ENCODE results near the gene COL15A1.

COL15A1 gene

GRCh38 chr9:98942906-98943681, 613 bp upstream of the COL15A1 start:
- TF ChIP-seq, protein P1, sequence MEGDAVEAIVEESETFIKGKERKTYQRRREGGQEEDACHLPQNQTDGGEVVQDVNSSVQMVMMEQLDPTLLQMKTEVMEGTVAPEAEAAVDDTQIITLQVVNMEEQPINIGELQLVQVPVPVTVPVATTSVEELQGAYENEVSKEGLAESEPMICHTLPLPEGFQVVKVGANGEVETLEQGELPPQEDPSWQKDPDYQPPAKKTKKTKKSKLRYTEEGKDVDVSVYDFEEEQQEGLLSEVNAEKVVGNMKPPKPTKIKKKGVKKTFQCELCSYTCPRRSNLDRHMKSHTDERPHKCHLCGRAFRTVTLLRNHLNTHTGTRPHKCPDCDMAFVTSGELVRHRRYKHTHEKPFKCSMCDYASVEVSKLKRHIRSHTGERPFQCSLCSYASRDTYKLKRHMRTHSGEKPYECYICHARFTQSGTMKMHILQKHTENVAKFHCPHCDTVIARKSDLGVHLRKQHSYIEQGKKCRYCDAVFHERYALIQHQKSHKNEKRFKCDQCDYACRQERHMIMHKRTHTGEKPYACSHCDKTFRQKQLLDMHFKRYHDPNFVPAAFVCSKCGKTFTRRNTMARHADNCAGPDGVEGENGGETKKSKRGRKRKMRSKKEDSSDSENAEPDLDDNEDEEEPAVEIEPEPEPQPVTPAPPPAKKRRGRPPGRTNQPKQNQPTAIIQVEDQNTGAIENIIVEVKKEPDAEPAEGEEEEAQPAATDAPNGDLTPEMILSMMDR (IDR thresholded peaks at IDR 0.05; ENCODE audit: borderline replicate concordance, insufficient read depth, low read depth, low read length), result no peak
- no peak overlapping the region for H3K4me3 ChIP-seq (ENCODE audit: low read depth, low read length)

GRCh38 chr9:98944057-98944733, 488 bp downstream of the COL15A1 start:
- TF ChIP-seq, protein P1 (IDR thresholded peaks at IDR 0.05; ENCODE audit: borderline replicate concordance, insufficient read depth, low read depth, low read length), result no peak
- no peak overlapping the region for H3K4me3 ChIP-seq (ENCODE audit: low read depth, low read length)

DNA sequence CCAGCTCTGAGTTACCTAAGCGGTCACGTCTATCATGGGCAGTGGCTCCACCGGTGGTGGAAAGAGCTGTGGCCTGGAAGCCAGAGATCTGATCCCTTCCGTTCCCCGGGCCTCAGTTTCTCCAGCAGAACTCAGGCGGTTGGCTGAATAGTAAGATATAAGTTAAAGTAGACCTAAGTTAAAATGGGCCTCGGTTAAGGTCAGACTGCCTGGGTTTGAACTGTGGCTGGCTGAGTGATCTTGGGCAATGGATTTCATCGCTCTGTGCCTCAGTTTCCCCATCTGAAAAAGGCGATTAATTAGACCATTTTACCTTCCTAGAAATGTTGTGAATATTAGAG, 997 bp downstream of the COL15A1 start:
- TF ChIP-seq, protein P1 (IDR thresholded peaks at IDR 0.05; ENCODE audit: borderline replicate concordance, insufficient read depth, low read depth, low read length), result no peak
- no peak overlapping the region for H3K4me3 ChIP-seq (ENCODE audit: low read depth, low read length)

DNA sequence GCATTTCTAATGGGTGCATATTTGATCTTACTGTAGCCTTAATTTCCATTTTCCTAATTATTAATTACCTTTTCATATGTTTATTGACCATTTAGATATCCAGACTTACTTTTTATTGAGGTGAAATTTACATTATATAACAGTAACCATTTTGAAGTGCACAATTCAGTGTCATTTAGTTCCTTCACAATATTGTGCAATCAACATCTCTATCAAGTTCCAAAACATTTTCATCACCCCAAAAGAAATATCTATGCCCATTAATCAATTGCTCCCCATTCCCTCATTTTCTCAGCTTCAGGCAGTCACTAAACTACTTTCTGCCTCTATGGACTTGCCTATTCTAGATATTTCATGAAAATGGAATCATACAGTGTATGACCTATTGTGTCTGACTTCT, 5.9 kb downstream of the COL15A1 start:
- TF ChIP-seq, protein P1 (IDR thresholded peaks at IDR 0.05; ENCODE audit: borderline replicate concordance, insufficient read depth, low read depth, low read length), result no peak
- no peak overlapping the region for H3K4me3 ChIP-seq (ENCODE audit: low read depth, low read length)

DNA sequence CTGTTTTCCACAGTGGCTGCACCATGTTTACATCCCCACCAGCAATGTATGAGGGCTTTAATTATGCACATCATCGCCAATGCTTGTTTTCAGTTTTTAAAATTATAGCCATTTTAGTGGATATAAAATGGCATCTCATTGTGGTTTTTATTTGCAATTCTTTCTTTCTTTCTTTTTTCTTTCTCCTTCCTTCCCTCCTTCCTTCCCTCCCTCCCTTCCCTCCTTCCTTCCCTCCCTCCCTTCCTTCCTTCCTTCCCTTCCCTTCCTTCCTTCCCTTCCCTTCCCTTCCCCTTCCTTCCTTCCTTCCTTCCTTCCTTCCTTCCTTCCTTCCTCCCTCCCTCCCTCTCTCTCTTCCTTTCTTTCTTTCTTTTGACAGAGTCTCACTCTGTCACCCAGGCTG, 6.6 kb downstream of the COL15A1 start:
- H3K4me3 ChIP-seq (ENCODE audit: low read depth, low read length), result no peak overlapping the region
- TF ChIP-seq, protein P1 (IDR thresholded peaks at IDR 0.05; ENCODE audit: borderline replicate concordance, insufficient read depth, low read depth, low read length), result no peak

DNA sequence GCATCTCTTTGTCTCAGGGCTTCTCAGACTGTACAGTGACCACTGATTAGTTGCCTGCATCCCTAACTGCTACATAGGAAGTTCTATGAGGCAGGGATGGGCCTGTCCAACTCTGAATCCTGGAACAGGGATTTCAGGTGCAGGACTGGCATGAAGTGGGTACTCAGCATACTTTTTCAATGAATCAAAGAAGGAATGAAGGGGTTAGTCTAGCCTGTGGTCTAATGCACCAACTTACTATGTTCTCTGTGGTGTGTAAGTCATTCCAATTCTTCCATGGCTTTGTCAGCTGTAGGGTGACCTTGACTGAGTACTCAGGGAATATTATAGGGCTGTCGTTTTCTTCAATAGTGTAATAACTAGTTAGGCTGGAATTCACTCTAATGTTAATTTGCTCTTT, 8.3 kb downstream of the COL15A1 start:
- TF ChIP-seq, protein P1 (IDR thresholded peaks at IDR 0.05; ENCODE audit: borderline replicate concordance, insufficient read depth, low read depth, low read length), result no peak
- H3K4me3 ChIP-seq (ENCODE audit: low read depth, low read length), result no peak overlapping the region
